Measurements from ENCODE around the gene PRRG1.
"Not testable (repeated sequence)": the region's sequence is repeated elsewhere in the genome, so short reads cannot be mapped to it uniquely, and the experiment has no call there.

The PRRG1 gene

GRCh38 chrX:37474478-37474877, 125.3 kb downstream of the PRRG1 start:
- no peak for DNase-seq

- no peak for DNase-seq
These were observed 127.5 kb downstream of the PRRG1 start for GRCh38 chrX:37476571-37477170.

- not testable (repeated sequence) for DNase-seq
These were observed 135.2 kb downstream of the PRRG1 start for GRCh38 chrX:37484335-37484734.

- no peak for DNase-seq
These were observed 136.3 kb downstream of the PRRG1 start for GRCh38 chrX:37485429-37485828.

GRCh38 chrX:37487271-37487670, 138.1 kb downstream of the PRRG1 start:
- DNase-seq = no peak

- no peak for DNase-seq
These were observed 139.2 kb downstream of the PRRG1 start for GRCh38 chrX:37488323-37488722.

GRCh38 chrX:37491686-37492085, 142.5 kb downstream of the PRRG1 start:
- DNase-seq = no peak

- peak in 1 of 2 experiments; percentile 23 for DNase-seq
These were observed 146.6 kb downstream of the PRRG1 start for GRCh38 chrX:37495760-37496159.

- DNase-seq = not testable (repeated sequence)
These were observed 148.0 kb downstream of the PRRG1 start for GRCh38 chrX:37497126-37497525.

- not testable (repeated sequence) for DNase-seq
These were observed 149.2 kb downstream of the PRRG1 start for GRCh38 chrX:37498323-37498722.

GRCh38 chrX:37499649-37500048, 150.5 kb downstream of the PRRG1 start:
- not testable (repeated sequence) for DNase-seq

GRCh38 chrX:37504991-37505390, 155.8 kb downstream of the PRRG1 start:
- DNase-seq = no peak
